Colon (tissue), 2 donors: ENCODE measurements around the gene RBM47.

Source experiments
- FAIRE-seq: peaks from 2 replicates; lab custom pipeline; 2012; peaks lifted over from hg19 to GRCh38; lab: Jason Lieb, UNC
- donor health status: control.
- donor health status: control.

Gene RBM47

GRCh38 chr4:40623707-40624106 is 6.0 kb downstream of the RBM47 start:
- no peak for FAIRE-seq

- no peak for FAIRE-seq
These were observed 6.8 kb downstream of the RBM47 start for GRCh38 chr4:40622913-40623312.

- FAIRE-seq, result no peak
These were observed 7.8 kb downstream of the RBM47 start for GRCh38 chr4:40621592-40622512.

- FAIRE-seq, result no peak
These were observed 8.5 kb downstream of the RBM47 start for GRCh38 chr4:40621229-40621591.

GRCh38 chr4:40619600-40619999 is 10.1 kb downstream of the RBM47 start:
- no peak for FAIRE-seq

- no peak for FAIRE-seq
These were observed 11.8 kb downstream of the RBM47 start for GRCh38 chr4:40617872-40618271.

GRCh38 chr4:40614031-40614430 is 15.6 kb downstream of the RBM47 start:
- no peak for FAIRE-seq

GRCh38 chr4:40613456-40613855 is 16.2 kb downstream of the RBM47 start:
- no peak for FAIRE-seq

GRCh38 chr4:40612831-40613230 is 16.8 kb downstream of the RBM47 start:
- FAIRE-seq, result no peak

- no peak for FAIRE-seq
These were observed 17.4 kb downstream of the RBM47 start for GRCh38 chr4:40612283-40612682.

GRCh38 chr4:40608628-40609027 is 21.0 kb downstream of the RBM47 start:
- FAIRE-seq, result no peak

GRCh38 chr4:40607221-40607620 is 22.4 kb downstream of the RBM47 start:
- FAIRE-seq, result no peak

GRCh38 chr4:40606239-40606767 is 23.4 kb downstream of the RBM47 start:
- no peak for FAIRE-seq

GRCh38 chr4:40603281-40603680 is 26.4 kb downstream of the RBM47 start:
- FAIRE-seq, result no peak

- no peak for FAIRE-seq
These were observed 28.0 kb downstream of the RBM47 start for GRCh38 chr4:40601641-40602040.

GRCh38 chr4:40600850-40601249 is 28.8 kb downstream of the RBM47 start:
- FAIRE-seq, result no peak

GRCh38 chr4:40599431-40599830 is 30.2 kb downstream of the RBM47 start:
- FAIRE-seq, result no peak

GRCh38 chr4:40596522-40596921 is 33.1 kb downstream of the RBM47 start:
- FAIRE-seq, result no peak

- no peak for FAIRE-seq
These were observed 33.7 kb downstream of the RBM47 start for GRCh38 chr4:40595981-40596380.

- no peak for FAIRE-seq
These were observed 35.1 kb downstream of the RBM47 start for GRCh38 chr4:40594261-40595178.

- FAIRE-seq, result no peak
These were observed 37.6 kb downstream of the RBM47 start for GRCh38 chr4:40592034-40592433.

- FAIRE-seq, result no peak
These were observed 41.8 kb downstream of the RBM47 start for GRCh38 chr4:40587826-40588225.

- FAIRE-seq, result no peak
These were observed 42.3 kb downstream of the RBM47 start for GRCh38 chr4:40587351-40587750.
